GM18499 (cell line): ENCODE data around the gene GTF2IRD2.
"Not testable (repeated sequence)": the region's sequence is repeated elsewhere in the genome, so short reads cannot be mapped to it uniquely, and the experiment has no call there.

Experiments
- ATAC-seq: cut with Tn5 transposase; IDR thresholded peaks from one replicate; pipeline ENCODE4 v1.9.1; 2021; ENCODE audit warnings: moderate number of reproducible peaks; ENCODE audit not compliant: insufficient read depth, unreplicated experiment

Gene GTF2IRD2

GRCh38 chr7:74788369-74789150, 62.8 kb downstream of the GTF2IRD2 start:
- peak; percentile 61 for ATAC-seq

GRCh38 chr7:74783595-74783994, 67.8 kb downstream of the GTF2IRD2 start:
- not testable (repeated sequence) for ATAC-seq

- ATAC-seq = not testable (repeated sequence)
Observed at GRCh38 chr7:74781746-74782145, 69.7 kb downstream of the GTF2IRD2 start.

- ATAC-seq = not testable (repeated sequence)
Observed at GRCh38 chr7:74779053-74779452, 72.4 kb downstream of the GTF2IRD2 start.

- ATAC-seq = not testable (repeated sequence)
Observed at GRCh38 chr7:74775111-74775510, 76.3 kb downstream of the GTF2IRD2 start.

- peak; percentile 80 for ATAC-seq
Observed at GRCh38 chr7:74773760-74774750, 77.3 kb downstream of the GTF2IRD2 start, which contains the start of gene NCF1. TSS of gene NCF1 (plus strand) at chr7:74774011. CDS start at chr7:74774032, 21 bp downstream.

- not testable (repeated sequence) for ATAC-seq
Observed at GRCh38 chr7:74772093-74772492, 79.3 kb downstream of the GTF2IRD2 start.

GRCh38 chr7:74770062-74770461, 81.3 kb downstream of the GTF2IRD2 start:
- not testable (repeated sequence) for ATAC-seq

- ATAC-seq = not testable (repeated sequence)
Observed at GRCh38 chr7:74766991-74767390, 84.4 kb downstream of the GTF2IRD2 start.

GRCh38 chr7:74766509-74766908, 84.9 kb downstream of the GTF2IRD2 start:
- ATAC-seq = not testable (repeated sequence)

GRCh38 chr7:74765205-74765918, 86.0 kb downstream of the GTF2IRD2 start:
- ATAC-seq = not testable (repeated sequence)

- ATAC-seq = not testable (repeated sequence)
Observed at GRCh38 chr7:74758982-74759381, 92.4 kb downstream of the GTF2IRD2 start.

GRCh38 chr7:74758268-74758667, 93.1 kb downstream of the GTF2IRD2 start:
- ATAC-seq = not testable (repeated sequence)

- not testable (repeated sequence) for ATAC-seq
Observed at GRCh38 chr7:74756673-74757072, 94.7 kb downstream of the GTF2IRD2 start.

GRCh38 chr7:74753921-74754482, 97.4 kb downstream of the GTF2IRD2 start:
- not testable (repeated sequence) for ATAC-seq
